Fibroblast of the aortic adventitia (primary cell): Measurements from ENCODE around the gene CERS3. TPM values are rescaled to one million over a fixed set of nuclear protein-coding genes. Genes with fewer than 3 reads are reported as not detected.

Experiments used
- DNase-seq: peaks from one replicate; pipeline ENCODE4 v3.0.0-alpha.2; 2010; ENCODE audit warnings: low read depth
- H3K4me3 ChIP-seq: 2 replicates; pipeline ENCODE4 v1.5.1; 2011; ENCODE audit warnings: low read depth, mild to moderate bottlenecking, control low read depth, low read length, moderate library complexity
- total RNA-seq: library from RNA; depleted of rRNA; stranded (reverse); fragments of >200 nt; gene quantifications from 2 replicates; pipeline ENCODE4 v1.2.3, GENCODE V29; 2012; ENCODE audit warnings: low replicate concordance
- TF ChIP-seq, protein P1 (sequence below): IDR thresholded peaks from 2 replicates; pipeline ENCODE4 v1.5.1; 2011; ENCODE audit warnings: mild to moderate bottlenecking, low read length, control low read depth, inconsistent platforms; ENCODE audit not compliant: insufficient read depth

The CERS3 gene
- total RNA-seq, 1 donor: not detected

GRCh38 chr15:100438570-100438969 lies 90.2 kb downstream of the CERS3 start:
- H3K4me3 ChIP-seq: no peak overlapping the region
- peak; percentile 0 for DNase-seq
- TF ChIP-seq, protein P1, sequence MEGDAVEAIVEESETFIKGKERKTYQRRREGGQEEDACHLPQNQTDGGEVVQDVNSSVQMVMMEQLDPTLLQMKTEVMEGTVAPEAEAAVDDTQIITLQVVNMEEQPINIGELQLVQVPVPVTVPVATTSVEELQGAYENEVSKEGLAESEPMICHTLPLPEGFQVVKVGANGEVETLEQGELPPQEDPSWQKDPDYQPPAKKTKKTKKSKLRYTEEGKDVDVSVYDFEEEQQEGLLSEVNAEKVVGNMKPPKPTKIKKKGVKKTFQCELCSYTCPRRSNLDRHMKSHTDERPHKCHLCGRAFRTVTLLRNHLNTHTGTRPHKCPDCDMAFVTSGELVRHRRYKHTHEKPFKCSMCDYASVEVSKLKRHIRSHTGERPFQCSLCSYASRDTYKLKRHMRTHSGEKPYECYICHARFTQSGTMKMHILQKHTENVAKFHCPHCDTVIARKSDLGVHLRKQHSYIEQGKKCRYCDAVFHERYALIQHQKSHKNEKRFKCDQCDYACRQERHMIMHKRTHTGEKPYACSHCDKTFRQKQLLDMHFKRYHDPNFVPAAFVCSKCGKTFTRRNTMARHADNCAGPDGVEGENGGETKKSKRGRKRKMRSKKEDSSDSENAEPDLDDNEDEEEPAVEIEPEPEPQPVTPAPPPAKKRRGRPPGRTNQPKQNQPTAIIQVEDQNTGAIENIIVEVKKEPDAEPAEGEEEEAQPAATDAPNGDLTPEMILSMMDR: no peak

DNA sequence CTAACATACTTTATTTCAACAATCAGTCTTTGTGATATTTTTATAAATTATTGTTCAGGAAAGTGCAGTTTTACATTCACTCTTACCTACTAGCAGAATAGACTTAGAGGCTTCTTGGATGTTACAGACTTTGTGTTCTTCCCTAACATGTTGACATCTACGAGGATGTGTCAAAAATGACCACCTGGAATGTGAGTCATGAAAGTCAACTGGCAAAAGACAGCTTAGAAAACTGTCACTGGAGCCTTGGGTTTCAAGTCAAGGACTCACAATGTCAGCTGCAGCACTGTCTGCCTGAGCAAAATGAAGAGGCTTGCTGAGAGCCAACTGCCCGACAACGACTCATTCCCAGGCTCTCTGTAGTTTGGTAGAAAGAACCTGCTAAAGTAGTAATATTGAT lies 91.5 kb downstream of the CERS3 start:
- H3K4me3 ChIP-seq: no peak overlapping the region
- TF ChIP-seq, protein P1: no peak
- DNase-seq: no peak

- DNase-seq: no peak
- TF ChIP-seq, protein P1: no peak
- H3K4me3 ChIP-seq: no peak overlapping the region
These were observed 94.2 kb downstream of the CERS3 start for GRCh38 chr15:100434561-100434960.

- no peak overlapping the region for H3K4me3 ChIP-seq
- no peak for DNase-seq
- TF ChIP-seq, protein P1: no peak
These were observed 94.7 kb downstream of the CERS3 start for GRCh38 chr15:100434038-100434437.

DNA sequence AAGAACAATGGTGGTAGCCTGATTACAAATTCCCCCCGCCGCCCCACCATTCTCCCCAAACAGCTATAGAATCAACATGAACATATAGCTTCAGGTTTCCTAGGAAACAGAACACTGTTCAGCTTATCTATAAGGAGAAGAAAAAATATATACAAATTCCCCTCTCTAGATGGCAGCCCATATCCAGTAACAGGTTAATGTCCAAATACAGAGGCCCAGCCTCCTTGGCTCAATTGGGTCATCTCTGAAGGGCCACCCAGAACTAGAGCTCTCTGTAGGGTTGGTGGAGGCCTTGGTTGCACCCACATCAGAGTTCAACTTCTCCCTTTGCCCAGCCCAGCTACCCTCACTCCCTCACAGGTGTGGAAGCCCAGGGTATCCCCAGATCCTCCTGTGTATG lies 95.4 kb downstream of the CERS3 start:
- DNase-seq: no peak
- TF ChIP-seq, protein P1: no peak
- H3K4me3 ChIP-seq: no peak overlapping the region

GRCh38 chr15:100430411-100430810 lies 98.3 kb downstream of the CERS3 start:
- TF ChIP-seq, protein P1: no peak
- no peak for DNase-seq
- no peak overlapping the region for H3K4me3 ChIP-seq

GRCh38 chr15:100429116-100429728 lies 99.5 kb downstream of the CERS3 start:
- TF ChIP-seq, protein P1: no peak
- DNase-seq: no peak

More at GRCh38 chr15:100429116-100429728, 99.5 kb downstream of the CERS3 start:
- H3K4me3 ChIP-seq: no peak overlapping the region
